Prostate gland (tissue), 2 donors: ENCODE data around the gene TANC1. TPM values are rescaled to one million over a fixed set of nuclear protein-coding genes. Genes with fewer than 3 reads are reported as not detected.

Source experiments
- DNase-seq: peaks from one replicate; pipeline ENCODE4 v3.0.0-alpha.2; 2019; ENCODE audit warnings: low spot score
- H3K27ac ChIP-seq, 2 donors: fragments of 200-600 bp; sonication (generic); 2 replicates each; pipeline ENCODE4 v1.5.1; 2017 to 2019
- H3K27me3 ChIP-seq: fragments of 200-600 bp; sonication (generic); replicated peaks from 2 replicates; pipeline ENCODE4 v1.5.1; 2019; ENCODE audit not compliant: insufficient read depth
- H3K36me3 ChIP-seq, 2 donors: fragments of 200-600 bp; sonication (generic); 1 replicate in 1 of 2; 2 replicates in 1 of 2; pipeline versions ENCODE4 v1.5.1 to v1.8.1; 2017 to 2019
- H3K4me1 ChIP-seq: fragments of 200-600 bp; sonication (generic); replicated peaks from 2 replicates; pipeline ENCODE4 v1.5.1; 2019
- H3K4me3 ChIP-seq, 2 donors: fragments of 200-600 bp; sonication (generic); 2 replicates each; pipeline ENCODE4 v1.5.1; 2017 to 2019
- H3K9me3 ChIP-seq: fragments of 200-600 bp; sonication (generic); 2 replicates; pipeline ENCODE4 v1.5.1; 2017
- CTCF ChIP-seq, 4 experiments: fragments of 200-600 bp in 2 of 4; fragments of 450-650 bp in 2 of 4; sonication (generic) in 2 of 4; IDR thresholded peaks; 1 replicate in 3 of 4; 2 replicates in 1 of 4; pipeline ENCODE4 v1.5.1; 2016 to 2019; ENCODE audit warnings: antibody characterized with exemption in 4 of 4, mild to moderate bottlenecking in 2 of 4, moderate library complexity in 2 of 4
- POLR2A ChIP-seq: fragments of 450-650 bp; IDR thresholded peaks from one replicate; pipeline ENCODE4 v1.6.1; 2016; ENCODE audit warnings: antibody characterized with exemption, mild to moderate bottlenecking
- POLR2AphosphoS5 ChIP-seq: sonication (generic); formaldehyde crosslinking; IDR thresholded peaks from one replicate; pipeline ENCODE4 v1.6.1; 2017; ENCODE audit warnings: antibody characterized with exemption
- WGBS: methylation state at CpG from one replicate; pipeline ENCODE4 v1.1.5; 2018; 5-methylcytosine and 5-hydroxymethylcytosine counted together
- intact Hi-C: fragments of 100-400 bp; cut with DNase I; formaldehyde crosslinking; loops from one replicate; pipeline ENCODE4 v1.14.2; 2022
- total RNA-seq, 2 donors: library from RNA; depleted of rRNA; stranded (reverse); fragments of >200 nt; gene quantifications; one replicate each; pipeline ENCODE4 v1.1.0, GENCODE V29; 2016

The TANC1 gene
- total RNA-seq, 2 donors from 2014 or later = 33.5 to 39.7 TPM

- intact Hi-C loops = no loop called here
- no peak overlapping the region for H3K27ac ChIP-seq
- TF ChIP-seq CTCF (IDR thresholded peaks at IDR 0.05) (no peak), POLR2AphosphoS5 (no peak), POLR2A (no peak)
- H3K27me3 ChIP-seq = no peaks in the 10 kb centered on the region
- H3K4me1 ChIP-seq = peaks cover 36% of the 10 kb centered on the region
- no peak overlapping the region for H3K4me3 ChIP-seq
- H3K9me3 ChIP-seq = no peaks in the 10 kb centered on the region
- no peak for DNase-seq
- H3K36me3 ChIP-seq = no peaks in the 10 kb centered on the region
- WGBS = 96% methylated on average over 1 of the region's 1 CpG
Observed at GRCh38 chr2:159096901-159097300, 128.5 kb downstream of the TANC1 start.

DNA sequence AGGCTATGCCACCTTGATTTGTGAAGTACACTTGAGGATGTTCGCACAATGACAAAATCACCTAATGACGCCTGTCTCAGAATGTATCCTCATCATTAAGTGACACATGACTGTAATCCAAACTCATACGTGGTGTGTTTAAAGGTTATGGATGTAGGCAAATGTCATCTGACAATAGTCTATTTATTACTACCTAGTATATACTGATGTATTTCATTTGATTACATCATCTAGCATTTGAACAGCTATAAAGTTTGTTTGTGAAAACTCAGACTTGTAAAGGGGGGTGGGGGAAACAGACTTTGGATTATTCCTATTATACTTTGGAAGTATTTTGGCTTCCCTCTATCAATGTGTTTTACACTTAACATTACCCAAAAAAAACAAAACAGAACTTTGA, 129.9 kb downstream of the TANC1 start:
- WGBS = 78% methylated on average over 3 of the region's 3 CpGs
- H3K36me3 ChIP-seq = no peaks in the 10 kb centered on the region
- H3K9me3 ChIP-seq = no peaks in the 10 kb centered on the region
- no peak for DNase-seq
- intact Hi-C loops = no loop called here
- no peak for TF ChIP-seq POLR2A
- no peak for TF ChIP-seq POLR2AphosphoS5
- no peak for TF ChIP-seq CTCF (IDR thresholded peaks at IDR 0.05)
- no peaks in the 10 kb centered on the region for H3K27me3 ChIP-seq
- H3K27ac ChIP-seq = peak overlapping the region; percentile 17 to 62
- peaks cover 22% of the 10 kb centered on the region for H3K4me1 ChIP-seq
- H3K4me3 ChIP-seq = no peak overlapping the region

DNA sequence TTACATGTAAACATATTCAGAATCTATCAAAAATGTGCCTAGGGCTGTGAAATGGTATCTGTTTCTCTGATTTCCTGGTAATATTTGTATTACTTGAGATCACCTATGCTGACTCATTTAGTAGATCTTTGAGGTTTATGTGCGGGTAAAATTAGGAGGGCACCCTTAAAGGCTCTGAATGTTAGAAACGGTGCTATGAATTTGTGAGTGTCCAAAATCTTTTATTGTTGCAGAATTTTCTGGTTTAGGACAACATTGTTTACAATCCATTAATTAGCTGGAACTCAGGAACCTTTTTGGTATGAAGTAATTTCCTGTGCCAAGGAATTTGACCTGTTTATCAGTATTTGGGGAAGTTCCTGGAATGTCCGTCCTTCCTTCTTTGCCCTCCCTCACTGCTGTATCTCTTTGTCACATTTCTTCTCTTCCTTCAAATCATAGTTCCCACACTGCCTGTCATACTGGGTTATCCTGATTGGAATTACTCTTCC, 130.5 kb downstream of the TANC1 start:
- 28% methylated on average over 3 of the region's 3 CpGs for WGBS
- H3K36me3 ChIP-seq = no peaks in the 10 kb centered on the region
- H3K9me3 ChIP-seq = no peaks in the 10 kb centered on the region
- H3K27ac ChIP-seq = peak overlapping the region; percentile 17 to 62
- peaks cover 19% of the 10 kb centered on the region for H3K4me1 ChIP-seq
- H3K27me3 ChIP-seq = no peaks in the 10 kb centered on the region
- H3K4me3 ChIP-seq = no peak overlapping the region
- DNase-seq = no peak
- TF ChIP-seq POLR2A (no peak), POLR2AphosphoS5 (no peak), CTCF (IDR thresholded peaks at IDR 0.05) (no peak)
- intact Hi-C loops = no loop called here

DNA sequence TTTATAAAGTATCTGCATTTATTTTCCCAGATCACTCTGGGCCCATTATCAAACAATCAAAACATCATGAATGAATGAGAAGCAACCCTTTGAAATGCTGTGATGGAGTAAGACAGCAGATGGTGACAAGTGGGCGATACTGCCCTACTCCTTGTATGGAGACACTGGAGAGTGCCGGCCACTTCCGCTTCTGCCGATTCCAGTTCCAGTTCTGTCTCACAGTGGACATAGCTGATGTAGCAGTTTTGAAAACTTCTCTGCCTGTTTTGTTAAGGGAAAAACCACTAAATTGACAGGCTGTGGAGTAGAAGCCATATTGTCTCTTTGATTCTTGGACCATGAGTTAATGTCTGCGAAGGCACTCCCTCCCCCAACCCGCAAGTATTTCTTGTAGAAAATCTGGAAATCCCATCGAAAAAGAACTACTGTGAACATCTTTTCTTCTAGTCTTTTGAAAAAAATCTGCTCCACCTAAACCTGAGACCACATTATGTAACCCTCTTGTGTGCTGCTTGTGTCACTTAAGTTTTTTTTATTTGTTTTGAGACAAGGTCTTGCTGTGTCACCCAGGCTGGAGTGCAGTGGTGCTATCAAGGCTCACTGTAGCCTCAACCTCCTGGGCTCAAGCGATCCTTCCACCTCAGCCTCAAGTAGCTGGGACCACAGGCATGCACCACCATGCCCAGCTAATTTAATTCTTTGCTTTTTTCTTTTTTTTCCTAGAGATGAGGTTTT, 133.5 kb downstream of the TANC1 start:
- WGBS = 86% methylated on average over 7 of the region's 8 CpGs
- no peaks in the 10 kb centered on the region for H3K27me3 ChIP-seq

More for the DNA sequence above, 133.5 kb downstream of the TANC1 start:
- DNase-seq = no peak
- Histone ChIP-seq H3K4me3 (no peak overlapping the region), H3K9me3 (no peaks in the 10 kb centered on the region), H3K36me3 (no peaks in the 10 kb centered on the region), H3K4me1 (peaks cover 7% of the 10 kb centered on the region), H3K27ac (no peak overlapping the region)
- no peak for TF ChIP-seq POLR2A
- TF ChIP-seq CTCF (IDR thresholded peaks at IDR 0.05) = no peak
- no peak for TF ChIP-seq POLR2AphosphoS5
- intact Hi-C loops = no loop called here
